CD4-positive, alpha-beta T cell treated with Interferon gamma for 1 hour (primary cell): Measurements from ENCODE around the gene PTP4A2.
"Not testable (repeated sequence)": the region's sequence is repeated elsewhere in the genome, so short reads cannot be mapped to it uniquely, and the experiment has no call there.

Experiments used
- DNase-seq: peaks from one replicate; pipeline ENCODE4 v3.0.0-alpha.2; 2020

The PTP4A2 gene

GRCh38 chr1:31945677-31946076 is 7.5 kb upstream of the PTP4A2 start:
- DNase-seq: not testable (repeated sequence)

- peak; percentile 82 for DNase-seq
Measured at GRCh38 chr1:31944205-31945089, 6.3 kb upstream of the PTP4A2 start.

- no peak for DNase-seq
Measured at GRCh38 chr1:31943546-31944184, 5.5 kb upstream of the PTP4A2 start.

- not testable (repeated sequence) for DNase-seq
Measured at GRCh38 chr1:31942061-31942460, 3.9 kb upstream of the PTP4A2 start.

GRCh38 chr1:31939484-31940329 is 1.5 kb upstream of the PTP4A2 start:
- peak; percentile 80 for DNase-seq

GRCh38 chr1:31937300-31938183 is 626 bp downstream of the PTP4A2 start:
- DNase-seq: peak; percentile 84

- no peak for DNase-seq
Measured at GRCh38 chr1:31936981-31937299, 1.2 kb downstream of the PTP4A2 start.

- DNase-seq: no peak
Measured at GRCh38 chr1:31936278-31936980, 1.7 kb downstream of the PTP4A2 start.

GRCh38 chr1:31934706-31935629 is 3.2 kb downstream of the PTP4A2 start:
- no peak for DNase-seq

- no peak for DNase-seq
Measured at GRCh38 chr1:31932491-31933316, 5.5 kb downstream of the PTP4A2 start.

GRCh38 chr1:31931593-31932225 is 6.5 kb downstream of the PTP4A2 start:
- DNase-seq: no peak

- no peak for DNase-seq
Measured at GRCh38 chr1:31930836-31931592, 7.2 kb downstream of the PTP4A2 start.

- DNase-seq: no peak
Measured at GRCh38 chr1:31927661-31927980, 10.5 kb downstream of the PTP4A2 start.

- DNase-seq: no peak
Measured at GRCh38 chr1:31926853-31927660, 11.1 kb downstream of the PTP4A2 start.

GRCh38 chr1:31926252-31926651 is 11.9 kb downstream of the PTP4A2 start:
- DNase-seq: no peak

GRCh38 chr1:31925824-31926223 is 12.3 kb downstream of the PTP4A2 start:
- DNase-seq: not testable (repeated sequence)

- no peak for DNase-seq
Measured at GRCh38 chr1:31924839-31925238, 13.3 kb downstream of the PTP4A2 start.
